H1 (cell line): ENCODE measurements around the gene HLA-DPB1. TPM values are rescaled to one million over a fixed set of nuclear protein-coding genes. Genes with fewer than 3 reads are reported as not detected.

Source experiments
- E2F6 ChIP-seq: IDR thresholded peaks from 2 replicates; pipeline ENCODE4 v1.6.1; 2012; ENCODE audit warnings: inconsistent platforms
- KDM4A ChIP-seq: IDR thresholded peaks from one replicate; pipeline ENCODE4 v1.7.1; 2012; ENCODE audit warnings: low read depth, mild to moderate bottlenecking, moderate library complexity, low read length, inconsistent platforms; ENCODE audit not compliant: severe bottlenecking
- NRF1 ChIP-seq: IDR thresholded peaks from 2 replicates; pipeline ENCODE4 v1.6.1; 2011; ENCODE audit warnings: mild to moderate bottlenecking, low read depth, low read length, improper control_type of control experiment
- polyA plus RNA-seq, 7 experiments: library from polyadenylated mRNA; depleted of rRNA in 3 of 7; stranded (reverse) in 5 of 7; unstranded in 2 of 7; fragments of >200 nt in 5 of 7; fragments of 200-250 nt in 2 of 7; gene quantifications; 1 replicate in 5 of 7; 2 replicates in 1 of 7; 4 replicates in 1 of 7; pipeline versions ENCODE4 v1.2.1 to v1.2.3, GENCODE V29; 2011 to 2013; ENCODE audit warnings: missing spikeins in 2 of 7, mixed read lengths in 2 of 7
- total RNA-seq: library from RNA; stranded (reverse); fragmentation: NEBNext Ultra II Directional; extraction: Animal tissue kit (Norgen Biotek cat#: 25700); gene quantifications from 2 replicates; pipeline ENCODE4 v1.2.1, GENCODE V29; 2021
- TF ChIP-seq, protein P1 (sequence below), 3 experiments: IDR thresholded peaks; 1 replicate in 2 of 3; 2 replicates in 1 of 3; pipeline versions ENCODE4 v1.5.1 to v1.6.1; 2011; ENCODE audit warnings: low read length in 3 of 3, mild to moderate bottlenecking in 3 of 3, inconsistent platforms in 2 of 3, low read depth in 1 of 3, moderate library complexity in 1 of 3; ENCODE audit not compliant: insufficient read depth in 1 of 3; ENCODE audit errors: control extremely low read depth in 1 of 3

The HLA-DPB1 gene
- total and polyA plus RNA-seq, 2 of the 8 experiments (the other 6 are each of a cell fraction or from before 2014, with no cell fraction given): 32.3 to 58.8 TPM

- TF ChIP-seq, protein P1, sequence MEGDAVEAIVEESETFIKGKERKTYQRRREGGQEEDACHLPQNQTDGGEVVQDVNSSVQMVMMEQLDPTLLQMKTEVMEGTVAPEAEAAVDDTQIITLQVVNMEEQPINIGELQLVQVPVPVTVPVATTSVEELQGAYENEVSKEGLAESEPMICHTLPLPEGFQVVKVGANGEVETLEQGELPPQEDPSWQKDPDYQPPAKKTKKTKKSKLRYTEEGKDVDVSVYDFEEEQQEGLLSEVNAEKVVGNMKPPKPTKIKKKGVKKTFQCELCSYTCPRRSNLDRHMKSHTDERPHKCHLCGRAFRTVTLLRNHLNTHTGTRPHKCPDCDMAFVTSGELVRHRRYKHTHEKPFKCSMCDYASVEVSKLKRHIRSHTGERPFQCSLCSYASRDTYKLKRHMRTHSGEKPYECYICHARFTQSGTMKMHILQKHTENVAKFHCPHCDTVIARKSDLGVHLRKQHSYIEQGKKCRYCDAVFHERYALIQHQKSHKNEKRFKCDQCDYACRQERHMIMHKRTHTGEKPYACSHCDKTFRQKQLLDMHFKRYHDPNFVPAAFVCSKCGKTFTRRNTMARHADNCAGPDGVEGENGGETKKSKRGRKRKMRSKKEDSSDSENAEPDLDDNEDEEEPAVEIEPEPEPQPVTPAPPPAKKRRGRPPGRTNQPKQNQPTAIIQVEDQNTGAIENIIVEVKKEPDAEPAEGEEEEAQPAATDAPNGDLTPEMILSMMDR (IDR thresholded peaks at IDR 0.05; ENCODE audit: control extremely low read depth in 1 of 3, insufficient read depth in 1 of 3, low read depth in 1 of 3, low read length in 3 of 3): no peak
- TF ChIP-seq NRF1 (no peak), KDM4A (no peak), E2F6 (no peak)
Observed at GRCh38 chr6:33071569-33071968, 4.2 kb upstream of the HLA-DPB1 start (continued).
